BLaER1 treated with 17β-estradiol and CSF1 and Interleukin-3, amounts not matched to agents 10 nM and 100 nM (cell line): ENCODE data around the gene RASGEF1B.

Experiments
- H3K27ac ChIP-seq, 11 experiments: shearing (Covaris generic); formaldehyde crosslinking; 2 replicates each; pipeline ENCODE4 v1.8.1; 2022
- H3K27me3 ChIP-seq, 11 experiments: shearing (Covaris generic); formaldehyde crosslinking; 2 replicates each; pipeline ENCODE4 v1.8.1; 2022
- H3K36me3 ChIP-seq, 11 experiments: shearing (Covaris generic); formaldehyde crosslinking; 2 replicates each; pipeline ENCODE4 v1.8.1; 2022
- H3K4me1 ChIP-seq, 10 experiments: shearing (Covaris generic); formaldehyde crosslinking; 2 replicates each; pipeline ENCODE4 v1.8.1; 2022
- H3K4me2 ChIP-seq, 11 experiments: shearing (Covaris generic); formaldehyde crosslinking; 2 replicates each; pipeline ENCODE4 v1.8.1; 2022
- H3K4me3 ChIP-seq, 10 experiments: shearing (Covaris generic); formaldehyde crosslinking; 2 replicates each; pipeline ENCODE4 v1.8.1; 2022
- H3K9ac ChIP-seq, 11 experiments: shearing (Covaris generic); formaldehyde crosslinking; 2 replicates each; pipeline ENCODE4 v1.8.1; 2022
- H3K9me3 ChIP-seq, 11 experiments: shearing (Covaris generic); formaldehyde crosslinking; replicated peaks in 1 of 11; 2 replicates each; pipeline ENCODE4 v1.8.1; 2022
- H4K20me1 ChIP-seq, 11 experiments: shearing (Covaris generic); formaldehyde crosslinking; 2 replicates each; pipeline ENCODE4 v1.8.1; 2022
- Cebpa-rat ChIP-seq, 11 experiments: shearing (Covaris generic); IDR thresholded peaks; 2 replicates each; pipeline ENCODE4 v1.8.1; 2022

The RASGEF1B gene

DNA sequence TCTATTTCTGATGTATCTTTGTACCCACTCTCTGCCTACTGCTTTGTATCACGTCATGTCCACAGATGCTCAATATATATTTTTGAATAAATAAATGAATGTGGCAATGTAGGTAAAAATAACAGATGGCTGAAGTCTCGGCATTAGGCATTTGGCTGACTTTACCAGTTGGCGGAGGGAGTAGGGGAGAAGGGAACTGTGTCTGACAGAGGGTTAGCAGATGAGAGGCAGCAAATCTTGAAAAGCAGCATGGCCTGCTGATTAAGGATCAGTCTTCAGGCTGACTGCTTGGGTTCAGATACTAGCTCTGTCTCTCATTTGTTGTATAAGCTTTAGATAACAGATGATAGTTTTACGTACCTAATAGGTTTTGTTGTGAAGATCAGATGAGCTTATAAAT lies 31.9 kb upstream of the RASGEF1B start:
- H3K4me3 ChIP-seq = no peak overlapping the region
- H3K9me3 ChIP-seq = no peaks in the 10 kb centered on the region
- peak overlapping the region in 3 of 11 experiments; percentile 85 to 87 (median 85); a peak in 5 of 22 replicates for H3K4me2 ChIP-seq
- H3K27me3 ChIP-seq = no peaks in the 10 kb centered on the region
- TF ChIP-seq Cebpa-rat (IDR thresholded peaks at IDR 0.05) = no peak
- H3K36me3 ChIP-seq = no peaks in the 10 kb centered on the region
- peak overlapping the region in 7 of 11 experiments; percentile 75 to 93 (median 85); a peak in 10 of 22 replicates for H3K27ac ChIP-seq
- H3K4me1 ChIP-seq = peaks cover 48 to 95% (median 70%) of the 10 kb centered on the region in 10 experiments
- H4K20me1 ChIP-seq = no peaks in the 10 kb centered on the region
- peak overlapping the region in 3 of 11 experiments; percentile 73 to 85 (median 84); a peak in 4 of 22 replicates for H3K9ac ChIP-seq

DNA sequence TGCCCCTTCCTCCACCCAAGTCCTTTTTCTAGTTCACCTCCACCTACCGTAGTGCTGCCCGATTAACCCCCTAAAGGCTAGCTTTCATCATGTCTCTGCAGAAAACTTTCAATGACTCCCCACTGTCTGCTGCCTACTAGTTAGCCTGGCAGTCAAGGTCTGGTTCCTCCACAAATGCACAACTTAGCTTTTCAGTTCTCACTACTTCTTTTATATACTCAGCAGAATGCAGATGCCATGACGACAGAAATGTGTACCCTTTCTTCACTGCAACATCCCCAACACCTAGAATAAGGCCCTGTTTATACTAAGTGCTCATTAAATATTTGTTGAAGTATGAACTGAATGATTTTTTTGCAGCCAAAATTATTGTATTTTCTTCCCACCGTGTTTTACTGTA lies 30.9 kb upstream of the RASGEF1B start:
- H4K20me1 ChIP-seq = no peaks in the 10 kb centered on the region
- H3K4me2 ChIP-seq = peak overlapping the region in 2 of 11 experiments; percentile 28 to 65; a peak in 4 of 22 replicates
- no peak for TF ChIP-seq Cebpa-rat (IDR thresholded peaks at IDR 0.05)
- H3K9me3 ChIP-seq = no peaks in the 10 kb centered on the region
- no peaks in the 10 kb centered on the region for H3K36me3 ChIP-seq
- no peaks in the 10 kb centered on the region for H3K27me3 ChIP-seq
- H3K4me3 ChIP-seq = no peak overlapping the region
- no peak overlapping the region for H3K9ac ChIP-seq
- H3K4me1 ChIP-seq = peaks cover 49 to 92% (median 62%) of the 10 kb centered on the region in 10 experiments
- H3K27ac ChIP-seq = 0 out of 22 replicates have a peak overlapping the region, but pooled peaks of 1 of the 11 experiments have one; percentile 15

DNA sequence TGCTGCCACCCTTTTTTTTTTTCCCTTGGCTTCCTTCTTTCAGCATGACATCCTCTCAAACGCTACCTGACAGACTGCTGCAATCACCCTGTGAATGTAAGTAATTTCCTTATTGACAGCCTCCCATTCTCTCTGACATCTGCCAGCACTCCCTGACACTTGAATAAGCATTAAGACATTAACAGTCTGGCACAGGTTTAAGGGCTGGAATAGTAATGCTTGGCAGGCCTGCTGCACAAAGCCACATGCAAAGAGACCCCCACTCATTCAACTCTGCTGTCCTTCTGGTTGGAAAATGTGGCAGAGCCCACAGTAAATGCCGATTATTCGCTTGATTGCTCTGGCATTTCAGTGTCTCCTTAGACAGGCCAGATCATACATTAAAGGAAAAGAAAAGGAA lies 28.1 kb upstream of the RASGEF1B start:
- Histone ChIP-seq H4K20me1 (no peaks in the 10 kb centered on the region), H3K4me2 (peak overlapping the region; percentile 56 to 78 (median 66)), H3K4me1 (peaks cover 30 to 83% (median 50%) of the 10 kb centered on the region in 10 experiments), H3K9me3 (peaks cover 0 to 11% (median 0%) of the 10 kb centered on the region in 11 experiments; a peak in 7 of 22 replicates), H3K4me3 (no peak overlapping the region), H3K27me3 (no peaks in the 10 kb centered on the region), H3K36me3 (no peaks in the 10 kb centered on the region), H3K9ac (peak overlapping the region in 8 of 11 experiments; percentile 12 to 50 (median 37); a peak in 10 of 22 replicates), H3K27ac (peak overlapping the region in 10 of 11 experiments; percentile 7 to 52 (median 28); a peak in 13 of 22 replicates)
- no peak for TF ChIP-seq Cebpa-rat (IDR thresholded peaks at IDR 0.05)

DNA sequence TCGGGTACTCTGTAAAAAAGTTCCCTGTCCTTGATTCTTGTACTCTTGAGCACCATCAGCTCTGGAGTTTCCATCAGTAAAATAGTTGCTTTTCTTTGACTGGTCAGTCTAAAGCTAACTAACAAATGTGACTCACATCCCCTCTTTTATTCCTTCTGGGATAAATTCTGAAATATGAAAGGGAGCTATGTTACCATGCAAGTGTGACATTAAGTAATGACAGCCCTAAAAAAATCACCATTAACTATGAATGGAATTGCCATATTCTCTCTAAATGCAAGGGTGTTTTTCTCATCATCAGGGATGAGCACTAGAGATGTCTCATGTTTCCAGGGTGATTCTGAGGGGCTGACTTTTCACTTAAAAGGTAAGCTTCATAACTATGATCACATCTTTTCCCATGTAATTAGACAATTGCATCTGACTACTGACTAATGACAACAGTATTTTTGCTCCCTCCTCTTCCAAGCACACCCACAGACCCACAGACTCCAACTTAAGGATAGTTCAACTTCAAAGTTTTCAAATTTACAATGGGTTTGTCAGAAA lies 26.9 kb upstream of the RASGEF1B start:
- peak overlapping the region; percentile 56 to 78 (median 66); a peak in 16 of 22 replicates for H3K4me2 ChIP-seq
- no peak overlapping the region for H3K4me3 ChIP-seq
- H3K36me3 ChIP-seq = no peaks in the 10 kb centered on the region
- no peak overlapping the region for H3K9ac ChIP-seq
- peaks cover 0 to 12% (median 0%) of the 10 kb centered on the region in 11 experiments; a peak in 7 of 22 replicates for H3K9me3 ChIP-seq
- peak overlapping the region in 2 of 11 experiments; percentile 44 to 52; a peak in 1 of 22 replicates for H3K27ac ChIP-seq
- H4K20me1 ChIP-seq = no peaks in the 10 kb centered on the region
- no peaks in the 10 kb centered on the region for H3K27me3 ChIP-seq
- no peak for TF ChIP-seq Cebpa-rat (IDR thresholded peaks at IDR 0.05)
- peaks cover 35 to 81% (median 53%) of the 10 kb centered on the region in 10 experiments for H3K4me1 ChIP-seq

DNA sequence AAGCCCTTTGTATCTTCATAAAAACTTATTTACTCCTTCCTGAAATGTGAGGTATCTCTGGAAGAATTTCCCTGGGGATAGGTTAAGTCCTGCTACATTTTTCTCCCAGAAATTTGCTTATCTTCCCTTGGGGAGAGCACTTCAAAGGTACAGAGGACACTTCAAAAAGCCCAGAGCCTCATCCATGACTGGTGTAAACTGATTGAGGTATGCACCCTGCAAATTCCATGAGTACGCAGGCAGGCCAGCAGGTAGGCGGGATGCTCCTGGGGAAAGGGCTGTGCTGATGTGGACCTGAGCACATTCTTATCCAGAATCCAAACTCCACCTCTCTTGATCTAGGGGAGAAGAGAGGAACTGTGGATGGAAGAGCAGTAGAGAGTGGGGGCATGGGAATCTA lies 26.3 kb upstream of the RASGEF1B start:
- no peak for TF ChIP-seq Cebpa-rat (IDR thresholded peaks at IDR 0.05)
- Histone ChIP-seq H3K4me1 (peaks cover 41 to 81% (median 59%) of the 10 kb centered on the region in 10 experiments), H3K4me2 (peak overlapping the region; percentile 4 to 73 (median 59); a peak in 11 of 22 replicates)

DNA sequence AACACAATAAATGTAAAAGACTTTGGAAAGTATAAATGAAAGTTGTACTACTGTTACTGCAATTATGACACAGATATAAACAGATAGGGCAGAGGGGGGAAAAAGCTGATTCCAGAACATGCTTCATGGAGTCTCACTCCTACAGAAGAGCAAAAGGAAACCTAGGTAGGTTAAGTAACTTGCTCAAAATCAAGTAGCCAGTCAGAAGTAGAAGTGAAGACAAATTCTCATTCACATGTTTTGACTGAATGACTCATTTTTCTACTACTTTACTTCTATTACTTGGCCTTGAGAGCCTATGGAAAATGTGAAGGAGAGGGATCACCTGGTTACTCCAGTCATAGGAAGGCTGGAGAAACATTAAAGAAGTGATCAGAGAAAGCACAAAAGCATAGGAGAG lies 23.6 kb upstream of the RASGEF1B start:
- no peaks in the 10 kb centered on the region; a peak in 1 of 22 replicates for H3K36me3 ChIP-seq
- no peak for TF ChIP-seq Cebpa-rat (IDR thresholded peaks at IDR 0.05)
- H3K4me1 ChIP-seq = peaks cover 62 to 85% (median 75%) of the 10 kb centered on the region in 10 experiments
- no peaks in the 10 kb centered on the region for H3K27me3 ChIP-seq
- peak overlapping the region in 10 of 11 experiments; percentile 84 to 95 (median 90); a peak in 19 of 22 replicates for H3K27ac ChIP-seq
- H3K4me2 ChIP-seq = peak overlapping the region in 8 of 11 experiments; percentile 4 to 92 (median 78); a peak in 13 of 22 replicates
- H3K9ac ChIP-seq = no peak overlapping the region
- no peak overlapping the region for H3K4me3 ChIP-seq
- peaks cover 0 to 27% (median 15%) of the 10 kb centered on the region in 11 experiments; a peak in 17 of 22 replicates for H3K9me3 ChIP-seq
- H4K20me1 ChIP-seq = no peaks in the 10 kb centered on the region

More for the DNA sequence above, 26.3 kb upstream of the RASGEF1B start:
- peaks cover 0 to 12% (median 0%) of the 10 kb centered on the region in 11 experiments; a peak in 7 of 22 replicates for H3K9me3 ChIP-seq
- H3K27ac ChIP-seq = peak overlapping the region in 1 of 11 experiments; percentile 11; a peak in 1 of 22 replicates
- no peaks in the 10 kb centered on the region for H3K27me3 ChIP-seq
- no peak overlapping the region for H3K9ac ChIP-seq
- H3K36me3 ChIP-seq = no peaks in the 10 kb centered on the region
- no peak overlapping the region for H3K4me3 ChIP-seq
- H4K20me1 ChIP-seq = no peaks in the 10 kb centered on the region

DNA sequence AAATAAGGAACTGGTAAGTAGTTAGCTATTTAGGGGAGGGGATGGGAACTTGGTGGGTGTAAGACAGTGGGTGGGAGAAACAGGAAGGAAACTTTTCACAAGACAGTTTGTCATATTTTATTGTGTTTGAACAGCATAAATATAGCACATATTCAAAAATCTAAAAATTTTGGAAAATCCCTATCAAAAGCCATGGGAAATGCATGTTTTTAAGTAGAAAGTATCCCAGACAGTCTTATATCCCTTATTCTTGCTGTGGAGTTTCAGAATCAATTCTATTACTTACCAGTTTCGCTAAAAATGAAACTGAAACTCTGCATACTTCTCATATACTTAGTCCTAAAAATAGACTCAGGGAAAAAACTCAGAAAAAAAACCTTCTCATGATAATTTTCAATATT lies 22.3 kb upstream of the RASGEF1B start:
- peaks cover 51 to 83% (median 63%) of the 10 kb centered on the region in 10 experiments for H3K4me1 ChIP-seq
- H3K4me3 ChIP-seq = peak overlapping the region; percentile 16 to 52 (median 34); a peak in 14 of 20 replicates
- peaks cover 0 to 40% (median 28%) of the 10 kb centered on the region in 11 experiments; a peak in 17 of 22 replicates for H3K9me3 ChIP-seq
- TF ChIP-seq Cebpa-rat (IDR thresholded peaks at IDR 0.05) = no peak
- H3K4me2 ChIP-seq = peak overlapping the region; percentile 56 to 92 (median 77)
- no peaks in the 10 kb centered on the region for H3K27me3 ChIP-seq
- H4K20me1 ChIP-seq = no peaks in the 10 kb centered on the region
- H3K27ac ChIP-seq = peak overlapping the region; percentile 75 to 95 (median 90); a peak in 21 of 22 replicates
- peak overlapping the region; percentile 56 to 77 (median 67) for H3K9ac ChIP-seq
- H3K36me3 ChIP-seq = no peaks in the 10 kb centered on the region; a peak in 1 of 22 replicates

DNA sequence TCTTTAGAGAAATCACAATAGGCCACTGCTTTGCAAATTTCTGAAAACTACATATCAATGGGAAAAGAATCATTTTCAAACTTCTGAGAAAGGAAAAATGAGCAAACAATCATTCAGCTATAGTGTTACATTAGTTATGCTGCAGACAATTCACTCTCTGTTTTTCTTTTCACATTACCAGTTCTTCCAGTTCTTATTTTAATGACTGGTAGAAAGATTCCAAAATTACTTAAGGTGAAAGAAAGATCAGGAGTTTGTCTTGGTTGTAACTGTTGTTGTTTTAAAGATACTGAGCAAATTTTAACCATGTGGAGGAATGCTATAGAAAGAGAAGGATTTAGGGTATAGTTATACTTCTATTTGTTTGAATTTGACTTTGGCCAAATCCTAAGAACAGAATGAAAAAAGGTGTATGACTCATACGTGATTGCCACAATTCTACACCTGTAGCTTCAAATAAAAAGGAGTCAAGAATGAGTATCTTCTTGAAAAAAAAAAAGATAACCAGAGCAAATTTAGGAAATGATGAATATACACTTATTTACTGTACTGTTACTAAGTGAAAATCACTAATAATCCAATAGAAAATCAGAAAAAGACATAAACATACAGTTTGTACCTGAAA lies 21.0 kb upstream of the RASGEF1B start:
- TF ChIP-seq Cebpa-rat (IDR thresholded peaks at IDR 0.05) = no peak
- peak overlapping the region; percentile 79 to 95 (median 90) for H3K27ac ChIP-seq
- H3K9me3 ChIP-seq = peaks cover 0 to 49% (median 38%) of the 10 kb centered on the region in 11 experiments; a peak in 18 of 22 replicates
- no peaks in the 10 kb centered on the region for H4K20me1 ChIP-seq
- H3K4me2 ChIP-seq = peak overlapping the region; percentile 61 to 92 (median 73)
- H3K4me3 ChIP-seq = peak overlapping the region in 1 of 10 experiments; percentile 23; a peak in 5 of 20 replicates
- H3K9ac ChIP-seq = peak overlapping the region; percentile 54 to 81 (median 67); a peak in 20 of 22 replicates
- H3K36me3 ChIP-seq = no peaks in the 10 kb centered on the region; a peak in 1 of 22 replicates
- H3K4me1 ChIP-seq = peaks cover 40 to 78% (median 54%) of the 10 kb centered on the region in 10 experiments
- no peaks in the 10 kb centered on the region for H3K27me3 ChIP-seq
